Activated naive CD8-positive, alpha-beta T cell (primary cell): ENCODE results near the gene SETD3.
A peak's percentile ranks its signal among the peaks of the same experiment; 100 is the strongest.

Experiments
- H3K27ac Mint-ChIP-seq: one replicate; pipeline ENCODE4 v1.8.0; 2021; ENCODE audit warnings: mixed read lengths
- H3K27me3 Mint-ChIP-seq: one replicate; pipeline ENCODE4 v1.8.0; 2021; ENCODE audit warnings: mixed read lengths
- H3K36me3 Mint-ChIP-seq: one replicate; pipeline ENCODE4 v1.8.0; 2021; ENCODE audit warnings: mixed read lengths
- H3K4me1 Mint-ChIP-seq: one replicate; pipeline ENCODE4 v1.8.0; 2021; ENCODE audit warnings: low read depth, mixed read lengths
- H3K4me3 Mint-ChIP-seq: one replicate; pipeline ENCODE4 v1.8.0; 2021; ENCODE audit warnings: mild to moderate bottlenecking, mixed read lengths
- H3K9me3 Mint-ChIP-seq: one replicate; pipeline ENCODE4 v1.8.0; 2021; ENCODE audit warnings: low read depth, mixed read lengths

The SETD3 gene

GRCh38 chr14:99480917-99481744 lies 472 bp upstream of the SETD3 start, which contains the start of gene CCNK:
Gene CCNK, plus strand, starts transcription at chr14:99481409. Its CDS starts 11,269 bp downstream, at chr14:99492678.
- Mint-ChIP-seq H3K4me3 (peak within 1 kb of the TSS; percentile 98), H3K36me3 (no peaks in the 10 kb centered on the region), H3K27ac (peak within 1 kb of the TSS; percentile 98), H3K4me1 (peaks cover 62% of the 10 kb centered on the region), H3K27me3 (no peaks in the 10 kb centered on the region), H3K9me3 (no peaks in the 10 kb centered on the region)

GRCh38 chr14:99479160-99479905 lies 1.3 kb downstream of the SETD3 start:
- H3K4me1 Mint-ChIP-seq = peaks cover 51% of the 10 kb centered on the region

GRCh38 chr14:99478128-99478527 lies 2.5 kb downstream of the SETD3 start:
- Mint-ChIP-seq H3K9me3 (no peaks in the 10 kb centered on the region), H3K4me3 (peak overlapping the region; percentile 17), H3K27ac (no peak overlapping the region), H3K27me3 (no peaks in the 10 kb centered on the region), H3K36me3 (no peaks in the 10 kb centered on the region), H3K4me1 (peaks cover 46% of the 10 kb centered on the region)

More at GRCh38 chr14:99479160-99479905, 1.3 kb downstream of the SETD3 start:
- H3K36me3 Mint-ChIP-seq = no peaks in the 10 kb centered on the region
- peak overlapping the region; percentile 79 for H3K27ac Mint-ChIP-seq
- no peaks in the 10 kb centered on the region for H3K9me3 Mint-ChIP-seq
- H3K27me3 Mint-ChIP-seq = no peaks in the 10 kb centered on the region
- H3K4me3 Mint-ChIP-seq = peak overlapping the region; percentile 91

- no peak overlapping the region for H3K4me3 Mint-ChIP-seq
- no peaks in the 10 kb centered on the region for H3K9me3 Mint-ChIP-seq
- peak overlapping the region; percentile 66 for H3K27ac Mint-ChIP-seq
- no peaks in the 10 kb centered on the region for H3K27me3 Mint-ChIP-seq
- no peaks in the 10 kb centered on the region for H3K36me3 Mint-ChIP-seq
- peaks cover 40% of the 10 kb centered on the region for H3K4me1 Mint-ChIP-seq
These were observed 3.8 kb downstream of the SETD3 start for GRCh38 chr14:99476864-99477263.

GRCh38 chr14:99475660-99476059 lies 5.0 kb downstream of the SETD3 start:
- peaks cover 44% of the 10 kb centered on the region for H3K4me1 Mint-ChIP-seq
- H3K9me3 Mint-ChIP-seq = no peaks in the 10 kb centered on the region
- H3K27me3 Mint-ChIP-seq = no peaks in the 10 kb centered on the region
- H3K27ac Mint-ChIP-seq = no peak overlapping the region
- H3K4me3 Mint-ChIP-seq = no peak overlapping the region
- H3K36me3 Mint-ChIP-seq = no peaks in the 10 kb centered on the region

- no peaks in the 10 kb centered on the region for H3K27me3 Mint-ChIP-seq
- no peak overlapping the region for H3K27ac Mint-ChIP-seq
- peaks cover 48% of the 10 kb centered on the region for H3K4me1 Mint-ChIP-seq
- H3K9me3 Mint-ChIP-seq = no peaks in the 10 kb centered on the region
- H3K4me3 Mint-ChIP-seq = no peak overlapping the region
- no peaks in the 10 kb centered on the region for H3K36me3 Mint-ChIP-seq
These were observed 5.5 kb downstream of the SETD3 start for GRCh38 chr14:99475179-99475578.

GRCh38 chr14:99473458-99473857 lies 7.2 kb downstream of the SETD3 start:
- no peaks in the 10 kb centered on the region for H3K36me3 Mint-ChIP-seq
- H3K4me1 Mint-ChIP-seq = peaks cover 51% of the 10 kb centered on the region
- H3K4me3 Mint-ChIP-seq = no peak overlapping the region
- no peaks in the 10 kb centered on the region for H3K9me3 Mint-ChIP-seq
- H3K27me3 Mint-ChIP-seq = no peaks in the 10 kb centered on the region
- H3K27ac Mint-ChIP-seq = no peak overlapping the region

- H3K9me3 Mint-ChIP-seq = no peaks in the 10 kb centered on the region
- H3K4me1 Mint-ChIP-seq = peaks cover 51% of the 10 kb centered on the region
- H3K27me3 Mint-ChIP-seq = no peaks in the 10 kb centered on the region
- H3K4me3 Mint-ChIP-seq = no peak overlapping the region
- no peak overlapping the region for H3K27ac Mint-ChIP-seq
- H3K36me3 Mint-ChIP-seq = no peaks in the 10 kb centered on the region
These were observed 7.7 kb downstream of the SETD3 start for GRCh38 chr14:99472937-99473336.

- H3K27ac Mint-ChIP-seq = no peak overlapping the region
- no peaks in the 10 kb centered on the region for H3K9me3 Mint-ChIP-seq
- no peak overlapping the region for H3K4me3 Mint-ChIP-seq
- no peaks in the 10 kb centered on the region for H3K36me3 Mint-ChIP-seq
- H3K4me1 Mint-ChIP-seq = peaks cover 52% of the 10 kb centered on the region
- no peaks in the 10 kb centered on the region for H3K27me3 Mint-ChIP-seq
These were observed 8.9 kb downstream of the SETD3 start for GRCh38 chr14:99471731-99472130.

GRCh38 chr14:99468836-99469592 lies 11.6 kb downstream of the SETD3 start:
- Mint-ChIP-seq H3K27me3 (no peaks in the 10 kb centered on the region), H3K4me3 (no peak overlapping the region), H3K4me1 (peaks cover 56% of the 10 kb centered on the region), H3K36me3 (no peaks in the 10 kb centered on the region), H3K27ac (no peak overlapping the region), H3K9me3 (no peaks in the 10 kb centered on the region)

- H3K36me3 Mint-ChIP-seq = peaks cover 4% of the 10 kb centered on the region
- no peak overlapping the region for H3K27ac Mint-ChIP-seq
- H3K4me1 Mint-ChIP-seq = peaks cover 50% of the 10 kb centered on the region
- H3K9me3 Mint-ChIP-seq = no peaks in the 10 kb centered on the region
- no peak overlapping the region for H3K4me3 Mint-ChIP-seq
- no peaks in the 10 kb centered on the region for H3K27me3 Mint-ChIP-seq
These were observed 12.6 kb downstream of the SETD3 start for GRCh38 chr14:99468081-99468480.

- H3K27ac Mint-ChIP-seq = no peak overlapping the region
- peaks cover 4% of the 10 kb centered on the region for H3K36me3 Mint-ChIP-seq
- no peaks in the 10 kb centered on the region for H3K9me3 Mint-ChIP-seq
- H3K4me3 Mint-ChIP-seq = no peak overlapping the region
- no peaks in the 10 kb centered on the region for H3K27me3 Mint-ChIP-seq
- H3K4me1 Mint-ChIP-seq = peaks cover 47% of the 10 kb centered on the region
These were observed 13.2 kb downstream of the SETD3 start for GRCh38 chr14:99467336-99468078.

- H3K4me1 Mint-ChIP-seq = peaks cover 47% of the 10 kb centered on the region
These were observed 13.9 kb downstream of the SETD3 start for GRCh38 chr14:99466758-99467157.

GRCh38 chr14:99465288-99465687 lies 15.4 kb downstream of the SETD3 start:
- Mint-ChIP-seq H3K27ac (no peak overlapping the region), H3K27me3 (no peaks in the 10 kb centered on the region), H3K4me3 (no peak overlapping the region), H3K9me3 (no peaks in the 10 kb centered on the region), H3K4me1 (peaks cover 40% of the 10 kb centered on the region), H3K36me3 (peaks cover 8% of the 10 kb centered on the region)

More at GRCh38 chr14:99466758-99467157, 13.9 kb downstream of the SETD3 start:
- Mint-ChIP-seq H3K9me3 (no peaks in the 10 kb centered on the region), H3K4me3 (no peak overlapping the region), H3K27ac (no peak overlapping the region), H3K36me3 (peaks cover 8% of the 10 kb centered on the region), H3K27me3 (no peaks in the 10 kb centered on the region)
